HTR-8/SVneo (cell line): ENCODE results near the gene MTHFSD.

Experiments
- DNase-seq: peaks from one replicate; pipeline ENCODE4 v3.0.0; 2011; ENCODE audit warnings: low spot score, mixed read lengths; ENCODE audit not compliant: insufficient read length
- FAIRE-seq: peaks from 2 replicates; lab custom pipeline; 2011; peaks lifted over from hg19 to GRCh38; lab: Jason Lieb, UNC

The MTHFSD gene

GRCh38 chr16:86584726-86585721 lies 30.0 kb upstream of the MTHFSD start:
- FAIRE-seq, result peak; percentile 67
- no peak for DNase-seq

DNA sequence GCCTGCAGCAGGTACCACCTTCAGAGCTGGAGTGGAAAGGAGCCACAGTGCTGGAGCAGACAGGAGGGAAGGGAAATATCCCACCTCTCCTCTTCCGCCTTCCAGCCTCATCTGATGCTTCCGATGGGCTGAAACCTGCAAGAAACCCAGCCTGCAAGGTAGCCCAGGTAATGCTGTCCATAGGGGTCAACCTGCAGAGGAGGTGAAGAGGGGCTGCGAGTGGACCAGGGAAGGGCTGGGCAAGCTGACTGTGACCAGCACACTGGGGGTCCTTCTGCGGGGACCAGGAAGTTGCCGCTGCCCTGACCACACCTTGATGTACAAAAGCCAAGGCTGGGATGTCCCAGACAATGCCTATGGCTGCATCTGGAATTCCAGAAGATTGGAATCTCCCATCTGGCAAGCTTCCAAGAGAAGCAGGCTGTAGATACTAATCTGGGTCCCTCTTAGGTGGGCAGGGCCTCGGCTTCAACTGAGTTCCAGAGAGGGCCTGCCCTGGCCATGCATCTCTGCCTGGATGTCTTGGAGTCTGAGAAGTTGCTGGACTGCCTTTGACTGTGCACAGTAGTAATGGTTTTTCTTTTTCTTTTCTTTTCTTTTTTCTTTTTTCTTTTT lies 29.1 kb upstream of the MTHFSD start:
- no peak for FAIRE-seq

GRCh38 chr16:86581458-86581857 lies 26.4 kb upstream of the MTHFSD start:
- no peak for FAIRE-seq
- DNase-seq, result no peak

More for the DNA sequence above, 29.1 kb upstream of the MTHFSD start:
- no peak for DNase-seq

DNA sequence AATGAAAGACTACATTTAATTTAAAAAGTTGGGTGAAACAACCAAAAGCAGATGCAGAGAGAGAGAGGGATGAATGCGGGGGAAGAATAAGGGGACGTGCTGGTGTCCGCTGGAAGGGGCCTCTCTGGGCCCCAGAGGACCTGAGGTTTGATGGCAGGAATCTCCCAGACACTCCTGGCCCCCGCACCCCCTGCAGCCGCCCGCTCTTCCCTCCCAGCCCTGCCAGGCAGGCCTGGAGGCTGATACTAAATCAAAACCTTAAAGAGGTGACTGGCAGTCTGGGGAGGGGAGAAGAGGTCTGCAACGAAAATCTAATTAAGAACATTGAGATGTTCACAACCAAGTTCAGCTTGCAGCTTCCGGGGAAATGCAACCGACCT lies 25.7 kb upstream of the MTHFSD start:
- FAIRE-seq, result no peak
- DNase-seq, result no peak

DNA sequence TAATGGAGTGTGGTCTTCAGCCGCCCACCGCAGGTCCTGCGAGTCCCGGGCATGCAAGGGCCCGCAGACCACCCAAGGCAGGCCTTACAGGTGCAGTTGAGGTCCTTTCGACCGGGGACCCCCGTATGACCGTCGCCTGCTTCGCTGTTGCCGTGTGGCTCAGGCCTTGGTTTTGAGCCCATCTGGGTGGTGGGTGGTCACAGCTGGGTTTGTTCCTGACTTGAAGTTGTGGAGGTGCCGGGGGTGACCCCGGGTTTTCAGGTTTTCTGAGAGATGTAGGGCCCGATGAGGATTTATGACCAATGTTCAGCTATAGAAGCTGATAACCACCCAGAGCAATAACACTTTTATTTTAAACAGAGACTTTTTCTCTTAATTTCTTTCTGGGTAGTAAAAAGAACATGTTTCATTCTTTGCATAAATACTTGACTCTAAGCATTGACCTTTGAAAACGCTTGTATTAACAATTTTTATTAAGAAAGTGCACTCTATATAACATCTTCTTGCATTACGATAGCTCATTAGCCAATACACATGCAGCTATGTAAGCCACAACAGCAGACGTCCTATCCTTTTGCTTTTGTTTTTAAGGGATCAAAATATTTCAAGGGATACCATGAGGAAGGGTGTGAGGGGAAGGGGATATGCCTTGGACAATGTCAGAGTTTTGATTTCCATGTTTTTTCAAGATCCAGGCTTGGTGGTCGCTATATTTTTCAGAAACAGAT lies 25.2 kb upstream of the MTHFSD start:
- no peak for DNase-seq
- no peak for FAIRE-seq

DNA sequence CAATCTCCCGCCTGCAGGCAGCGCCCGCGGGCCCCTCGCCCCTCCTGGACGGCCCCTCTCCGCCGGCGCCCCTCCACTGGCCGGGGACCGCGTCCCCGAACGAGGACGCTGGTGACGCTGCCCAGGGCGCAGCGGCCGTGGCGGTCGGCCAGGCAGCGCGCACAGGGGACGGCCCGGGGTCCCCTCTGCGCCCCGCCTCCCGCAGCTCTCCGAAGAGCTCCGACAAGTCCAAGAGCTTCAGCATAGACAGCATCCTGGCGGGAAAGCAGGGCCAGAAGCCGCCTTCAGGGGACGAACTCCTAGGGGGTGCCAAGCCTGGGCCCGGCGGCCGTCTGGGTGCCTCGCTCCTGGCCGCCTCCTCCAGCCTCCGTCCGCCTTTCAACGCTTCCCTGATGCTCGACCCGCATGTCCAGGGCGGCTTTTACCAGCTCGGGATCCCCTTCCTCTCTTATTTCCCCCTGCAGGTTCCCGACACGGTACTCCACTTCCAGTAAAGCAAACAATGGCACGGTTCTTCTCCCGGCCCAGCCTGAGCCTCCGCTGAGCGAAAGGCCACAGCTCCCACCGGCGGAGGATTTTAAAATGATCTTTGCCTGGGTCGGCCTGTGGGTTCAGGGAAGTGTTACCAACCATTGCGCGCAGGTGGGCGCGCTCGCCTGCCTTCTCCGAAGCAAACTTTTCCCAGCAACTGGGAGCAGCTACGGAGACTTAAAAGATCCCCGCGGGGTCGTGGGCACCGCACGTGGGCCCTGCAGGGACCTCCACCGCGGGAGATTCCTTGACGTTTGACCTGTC lies 24.4 kb upstream of the MTHFSD start:
- FAIRE-seq, result no peak
- no peak for DNase-seq

DNA sequence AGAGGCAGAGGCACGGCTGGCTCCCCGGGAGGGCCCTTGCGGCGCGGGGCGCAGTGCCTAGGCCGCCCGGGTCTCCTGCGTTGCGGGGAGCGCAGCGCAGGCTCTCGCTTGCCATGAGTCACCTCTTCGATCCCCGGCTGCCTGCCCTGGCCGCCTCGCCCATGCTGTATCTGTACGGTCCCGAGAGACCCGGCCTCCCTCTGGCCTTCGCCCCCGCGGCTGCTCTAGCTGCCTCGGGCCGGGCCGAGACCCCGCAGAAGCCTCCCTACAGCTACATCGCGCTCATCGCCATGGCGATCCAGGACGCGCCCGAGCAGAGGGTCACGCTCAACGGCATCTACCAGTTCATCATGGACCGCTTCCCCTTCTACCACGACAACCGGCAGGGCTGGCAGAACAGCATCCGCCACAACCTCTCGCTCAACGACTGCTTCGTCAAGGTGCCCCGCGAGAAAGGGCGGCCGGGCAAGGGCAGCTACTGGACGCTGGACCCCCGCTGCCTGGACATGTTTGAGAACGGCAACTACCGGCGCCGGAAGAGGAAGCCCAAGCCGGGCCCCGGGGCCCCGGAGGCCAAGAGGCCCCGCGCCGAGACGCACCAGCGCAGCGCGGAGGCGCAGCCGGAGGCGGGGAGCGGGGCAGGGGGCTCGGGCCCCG lies 23.7 kb upstream of the MTHFSD start:
- DNase-seq (no peak), FAIRE-seq (no peak)

- no peak for DNase-seq
- FAIRE-seq, result no peak
Observed at GRCh38 chr16:86578061-86578599, 23.1 kb upstream of the MTHFSD start, which contains the start of gene FOXL1. TSS of gene FOXL1 (plus strand) at chr16:86578549. CDS start at chr16:86578724, 175 bp downstream.

- DNase-seq, result no peak
- FAIRE-seq, result no peak
Observed at GRCh38 chr16:86577314-86577971, 22.4 kb upstream of the MTHFSD start.

DNA sequence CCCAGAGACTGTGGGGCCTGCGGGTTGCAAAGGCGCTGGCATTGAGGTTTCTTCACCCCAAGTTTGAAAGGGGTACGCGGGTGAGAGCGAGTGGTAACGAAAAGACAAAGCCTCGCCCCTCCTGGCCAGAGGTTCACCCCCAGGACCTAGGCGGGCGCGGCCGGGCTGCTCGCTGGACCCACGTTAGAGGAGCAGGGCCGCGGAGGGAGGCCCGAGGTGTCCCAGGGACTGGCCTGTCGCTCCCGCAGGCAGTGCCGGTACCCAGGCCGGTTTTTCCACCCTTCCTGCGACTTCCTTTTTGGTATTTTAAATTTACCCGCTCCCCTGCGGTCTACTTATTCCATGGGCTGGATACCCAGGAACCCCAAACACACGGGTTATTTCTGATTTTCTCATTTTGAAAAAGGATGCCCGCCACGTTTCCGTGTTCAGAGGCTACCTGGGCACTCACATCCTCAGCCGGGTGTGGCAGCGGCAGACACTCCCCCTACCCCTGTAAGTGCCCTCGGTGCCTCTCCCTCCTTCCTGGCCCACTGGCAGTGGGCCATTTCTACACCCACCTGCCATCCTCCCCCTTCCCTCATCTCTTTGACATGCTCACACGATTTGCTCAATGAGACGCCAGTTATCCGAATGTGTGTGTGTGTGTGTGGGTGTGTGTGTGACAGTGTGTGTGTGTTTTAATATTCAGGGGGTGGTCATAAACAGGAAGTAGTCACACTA lies 21.7 kb upstream of the MTHFSD start:
- FAIRE-seq (peak; percentile 88), DNase-seq (peak; percentile 60)

DNA sequence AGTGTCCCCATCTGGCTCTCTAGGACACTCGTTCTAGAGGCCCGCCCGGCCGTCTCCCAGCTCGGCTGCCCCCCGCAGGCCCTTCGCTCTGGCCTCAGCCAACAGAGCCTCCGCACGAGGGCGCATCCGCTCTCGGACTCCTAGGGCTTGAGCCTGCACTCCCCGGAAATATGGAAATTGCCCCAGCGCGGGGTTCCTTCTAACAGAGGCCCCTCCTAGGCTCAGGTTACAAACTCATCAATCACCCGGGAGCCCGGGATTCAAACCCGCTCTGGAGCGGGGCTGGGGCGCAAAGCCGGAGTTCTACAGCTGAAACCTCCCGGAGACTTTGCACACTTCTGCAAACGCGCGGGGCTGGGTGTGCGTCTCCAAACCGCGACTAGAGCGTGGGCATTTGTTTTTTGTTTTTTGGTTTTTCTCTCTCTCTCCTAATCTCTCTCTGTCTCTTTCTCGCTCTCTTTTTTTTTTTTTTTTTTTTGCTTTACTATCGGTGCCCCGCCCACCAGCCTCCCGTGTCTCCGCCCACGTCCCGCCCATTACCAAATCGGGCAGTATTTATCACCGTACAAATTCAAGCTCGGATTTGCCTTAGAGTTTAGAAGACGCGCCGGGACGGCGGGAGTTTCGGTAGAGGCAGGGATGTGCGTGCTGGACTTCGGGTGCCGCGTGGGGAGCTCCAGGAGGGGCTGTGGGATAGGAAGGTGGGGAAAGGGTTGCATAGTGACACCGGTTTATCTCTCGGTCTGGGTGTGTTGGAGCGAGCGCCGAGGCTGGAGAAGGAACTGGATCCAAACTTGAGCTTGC lies 20.9 kb upstream of the MTHFSD start:
- DNase-seq, result peak; percentile 98
- FAIRE-seq, result peak; percentile 90

DNA sequence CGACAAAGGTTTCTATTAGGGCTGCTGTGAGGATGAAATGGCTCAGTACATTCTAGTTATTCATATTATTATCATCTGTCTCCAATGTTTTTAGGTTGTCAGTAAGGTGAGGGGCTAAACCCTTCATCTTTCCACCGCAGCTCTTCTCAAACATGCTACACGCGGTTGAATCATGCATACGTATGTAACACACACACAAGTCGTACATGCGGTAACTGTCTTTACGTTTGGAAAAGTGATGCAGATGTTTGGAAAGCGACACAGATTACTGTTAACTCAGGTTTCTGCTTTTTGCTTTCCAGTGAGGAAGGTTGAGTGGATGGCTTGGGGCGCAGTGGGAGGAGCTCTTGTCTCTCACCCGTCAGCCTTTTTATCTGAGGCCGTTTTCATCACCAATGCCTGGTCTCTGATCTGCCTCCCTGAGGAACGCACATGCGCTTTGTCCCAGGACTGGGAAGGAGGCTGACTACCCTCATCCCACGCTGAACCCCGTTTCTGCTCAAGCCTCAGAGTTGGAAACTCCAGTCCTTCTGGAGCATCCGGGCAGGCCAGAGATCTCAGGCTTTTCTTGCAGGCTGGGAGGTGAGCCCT lies 20.2 kb upstream of the MTHFSD start:
- peak; percentile 31 for FAIRE-seq
- no peak for DNase-seq

DNA sequence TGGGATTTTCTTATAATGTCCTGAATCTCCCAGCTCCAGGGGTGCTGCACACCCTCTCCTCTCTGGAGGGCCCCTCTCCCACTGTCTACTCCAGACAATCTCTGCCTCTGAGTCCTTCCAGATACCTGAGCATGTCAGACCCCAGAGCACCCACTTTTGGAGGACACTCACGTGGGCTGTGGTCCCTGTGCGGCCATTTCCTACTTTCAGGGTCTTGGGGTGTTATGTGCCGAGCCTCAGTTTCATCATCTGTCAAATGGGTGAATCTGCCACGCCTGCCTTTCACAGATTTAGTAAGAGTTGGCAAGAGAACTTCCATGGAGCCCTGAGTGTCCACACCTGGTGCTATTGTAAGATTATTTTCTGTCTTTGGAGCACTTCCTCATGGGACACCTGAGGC lies 19.6 kb upstream of the MTHFSD start:
- DNase-seq, result no peak
- no peak for FAIRE-seq

DNA sequence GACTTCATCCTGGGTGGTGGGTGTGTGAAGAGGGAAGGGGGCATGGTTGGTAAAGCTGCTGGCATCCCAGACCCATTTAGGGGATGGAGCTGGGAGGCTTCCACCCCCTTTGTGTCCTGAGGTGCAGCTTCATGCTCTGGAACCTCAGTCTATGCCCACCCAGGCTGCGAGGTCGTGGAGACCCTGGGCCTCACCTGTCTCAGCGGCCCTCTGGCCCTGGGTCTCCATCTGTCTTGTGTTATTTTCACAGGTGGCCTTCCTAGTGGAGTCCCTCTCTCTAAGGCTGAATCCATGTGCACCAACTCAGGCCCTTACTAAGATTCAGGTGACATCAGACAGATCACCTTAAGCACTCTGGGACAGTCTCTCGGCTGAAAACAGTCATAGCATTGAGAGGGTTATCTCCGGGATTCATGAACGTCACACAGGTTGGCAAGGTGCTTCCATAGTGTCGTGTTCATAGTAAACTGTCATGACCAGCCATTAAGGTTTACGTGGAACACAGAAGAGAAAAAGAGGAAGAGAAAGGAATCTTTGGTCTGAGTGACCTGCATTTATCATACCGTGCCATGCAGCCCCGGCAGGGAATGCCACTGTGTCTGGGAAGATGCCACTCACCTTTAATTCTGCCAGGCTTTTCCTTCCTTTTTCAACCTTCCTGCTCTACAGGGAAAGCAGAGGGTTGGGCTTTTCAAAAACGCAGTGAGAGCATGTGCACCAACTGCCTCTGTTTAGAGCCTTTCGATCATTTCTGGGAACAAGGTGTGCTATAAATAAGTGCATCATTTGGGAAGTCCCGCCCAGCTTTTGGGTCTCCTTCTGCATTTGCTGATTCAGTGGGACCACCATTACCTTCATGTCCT lies 18.8 kb upstream of the MTHFSD start:
- DNase-seq, result no peak
- no peak for FAIRE-seq

DNA sequence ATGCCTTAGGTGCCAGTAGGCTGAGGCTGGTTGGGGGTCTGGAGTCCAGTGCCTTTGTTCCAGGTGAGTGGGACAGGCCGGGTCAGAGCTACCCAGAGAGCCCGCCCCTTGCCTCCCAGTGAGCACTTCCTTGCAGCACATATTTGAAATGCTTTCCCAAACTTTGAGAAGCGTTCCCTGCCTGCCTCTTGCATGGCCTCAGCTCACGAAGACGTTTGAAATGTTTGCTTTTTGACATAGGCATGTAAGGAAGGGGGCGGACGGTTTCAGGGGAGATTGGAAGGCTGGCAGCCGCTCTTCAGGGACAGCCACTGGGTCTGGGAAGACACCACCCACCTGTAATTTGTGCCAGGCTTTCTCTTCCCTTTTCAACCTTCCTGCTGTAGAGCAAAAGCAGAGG lies 18.2 kb upstream of the MTHFSD start:
- DNase-seq (no peak), FAIRE-seq (peak; percentile 72)

DNA sequence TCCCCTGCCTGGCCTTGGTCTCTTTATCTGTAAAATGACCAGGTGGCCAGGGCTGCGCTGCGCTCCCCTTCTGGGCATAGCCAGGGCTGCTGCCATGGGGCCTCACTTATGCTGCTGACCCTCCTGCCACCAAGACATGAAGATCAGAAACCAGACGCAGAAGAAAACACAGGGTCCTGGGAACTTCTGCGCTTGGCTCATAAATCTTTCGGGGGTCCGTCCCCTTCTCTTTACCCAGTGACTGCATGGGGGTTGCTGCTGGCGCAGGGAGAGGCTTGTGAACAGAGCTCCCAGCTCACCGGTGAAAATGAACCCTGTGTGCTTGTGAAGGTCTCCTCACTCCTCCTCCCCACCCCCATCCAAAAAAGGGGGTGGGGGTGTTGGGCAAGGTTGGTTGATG lies 17.6 kb upstream of the MTHFSD start:
- DNase-seq (no peak), FAIRE-seq (no peak)
